ENCODE results near the gene MAEA. TPM values are rescaled to one million over a fixed set of nuclear protein-coding genes. Genes with fewer than 3 reads are reported as not detected.
"Not testable (repeated sequence)": the region's sequence is repeated elsewhere in the genome, so short reads cannot be mapped to it uniquely, and the experiment has no call there.

MAEA gene
- total and polyA plus RNA-seq, 11 donors, result 38.1 to 57.2 (median 45.1) TPM

GRCh38 chr4:1370321-1371124, 80.8 kb downstream of the MAEA start:
- TF ChIP-seq, protein P1, sequence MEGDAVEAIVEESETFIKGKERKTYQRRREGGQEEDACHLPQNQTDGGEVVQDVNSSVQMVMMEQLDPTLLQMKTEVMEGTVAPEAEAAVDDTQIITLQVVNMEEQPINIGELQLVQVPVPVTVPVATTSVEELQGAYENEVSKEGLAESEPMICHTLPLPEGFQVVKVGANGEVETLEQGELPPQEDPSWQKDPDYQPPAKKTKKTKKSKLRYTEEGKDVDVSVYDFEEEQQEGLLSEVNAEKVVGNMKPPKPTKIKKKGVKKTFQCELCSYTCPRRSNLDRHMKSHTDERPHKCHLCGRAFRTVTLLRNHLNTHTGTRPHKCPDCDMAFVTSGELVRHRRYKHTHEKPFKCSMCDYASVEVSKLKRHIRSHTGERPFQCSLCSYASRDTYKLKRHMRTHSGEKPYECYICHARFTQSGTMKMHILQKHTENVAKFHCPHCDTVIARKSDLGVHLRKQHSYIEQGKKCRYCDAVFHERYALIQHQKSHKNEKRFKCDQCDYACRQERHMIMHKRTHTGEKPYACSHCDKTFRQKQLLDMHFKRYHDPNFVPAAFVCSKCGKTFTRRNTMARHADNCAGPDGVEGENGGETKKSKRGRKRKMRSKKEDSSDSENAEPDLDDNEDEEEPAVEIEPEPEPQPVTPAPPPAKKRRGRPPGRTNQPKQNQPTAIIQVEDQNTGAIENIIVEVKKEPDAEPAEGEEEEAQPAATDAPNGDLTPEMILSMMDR (IDR thresholded peaks at IDR 0.05), result no peak
- no peak for TF ChIP-seq POLR2A (IDR thresholded peaks at IDR 0.05)
- H3K4me1 ChIP-seq, result no peaks in the 10 kb centered on the region
- ATAC-seq (no peak), DNase-seq (peak in 2 of 5 donors; percentile 15 to 52)
- 93 to 96% (median 94%) methylated on average over 26 to 29 of the region's 29 CpGs for WGBS, 4 donors
- H3K4me3 ChIP-seq, result no peak overlapping the region
- H3K9me3 ChIP-seq, result no peaks in the 10 kb centered on the region
- no peaks in the 10 kb centered on the region for H3K27me3 ChIP-seq
- intact Hi-C loops (cut with DNase I), result no loop called here
- peaks cover 0 to 59% (median 19%) of the 10 kb centered on the region in 9 donors for H3K36me3 ChIP-seq
- no peak overlapping the region for H3K27ac ChIP-seq

DNA sequence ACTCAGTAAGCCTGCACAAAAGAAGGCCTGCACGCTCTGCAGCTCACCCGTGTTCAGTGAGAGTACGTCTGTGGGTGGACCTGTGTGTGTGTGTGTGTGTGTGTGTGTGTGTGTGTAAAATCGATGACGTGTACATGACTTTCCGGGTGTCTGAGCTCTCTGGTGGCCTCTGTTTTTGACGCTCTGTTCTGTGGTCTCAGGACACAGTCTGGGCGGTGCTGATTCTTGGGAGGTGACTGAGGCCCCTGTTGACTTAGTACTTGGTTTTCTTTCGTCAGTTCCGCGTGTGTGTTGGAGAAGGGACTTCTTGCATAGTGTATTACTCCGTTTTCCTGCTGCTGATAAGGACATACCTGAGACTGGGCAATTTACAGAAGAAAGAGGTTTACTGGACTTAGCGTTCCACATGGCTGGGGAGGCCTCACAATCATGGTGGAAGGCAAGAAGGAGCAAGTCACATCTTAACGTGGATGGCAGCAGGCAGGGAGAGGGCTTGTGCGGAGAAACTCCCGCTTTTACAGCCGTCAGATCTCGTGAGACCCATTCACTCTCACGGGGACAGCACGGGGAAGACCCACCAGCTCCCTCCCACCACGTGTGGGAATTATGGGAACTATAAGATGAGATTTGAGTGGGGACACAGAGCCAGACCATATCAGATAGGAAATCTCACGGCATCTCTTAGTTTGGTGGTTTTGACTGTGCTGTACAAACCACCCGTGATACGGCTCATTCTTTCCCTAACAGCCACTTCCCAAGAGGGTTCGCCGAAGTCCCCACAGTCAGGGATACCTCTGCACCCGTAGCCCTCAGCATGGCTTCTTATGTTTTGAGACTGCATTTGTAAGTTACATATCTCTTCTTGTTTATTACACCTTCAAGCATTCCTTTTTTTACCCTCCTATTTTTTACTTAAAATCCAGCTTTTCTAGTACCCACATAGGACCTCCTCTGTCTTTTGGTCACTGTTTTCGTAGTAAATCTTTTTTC, 81.8 kb downstream of the MAEA start:
- H3K27me3 ChIP-seq, result no peaks in the 10 kb centered on the region
- H3K27ac ChIP-seq, result no peak overlapping the region
- peaks cover 0 to 59% (median 16%) of the 10 kb centered on the region in 9 donors for H3K36me3 ChIP-seq
- TF ChIP-seq POLR2A (IDR thresholded peaks at IDR 0.05), result no peak
- TF ChIP-seq, protein P1 (IDR thresholded peaks at IDR 0.05), result no peak
- WGBS, 4 donors, result 93 to 96% (median 95%) methylated on average over 27 to 28 of the region's 28 CpGs
- peak in 2 of 5 donors; percentile 7 to 18 for DNase-seq
- H3K9me3 ChIP-seq, result no peaks in the 10 kb centered on the region
- H3K4me3 ChIP-seq, result no peak overlapping the region
- no peaks in the 10 kb centered on the region for H3K4me1 ChIP-seq
- intact Hi-C loops (cut with DNase I), result no loop called here
- ATAC-seq, result no peak

DNA sequence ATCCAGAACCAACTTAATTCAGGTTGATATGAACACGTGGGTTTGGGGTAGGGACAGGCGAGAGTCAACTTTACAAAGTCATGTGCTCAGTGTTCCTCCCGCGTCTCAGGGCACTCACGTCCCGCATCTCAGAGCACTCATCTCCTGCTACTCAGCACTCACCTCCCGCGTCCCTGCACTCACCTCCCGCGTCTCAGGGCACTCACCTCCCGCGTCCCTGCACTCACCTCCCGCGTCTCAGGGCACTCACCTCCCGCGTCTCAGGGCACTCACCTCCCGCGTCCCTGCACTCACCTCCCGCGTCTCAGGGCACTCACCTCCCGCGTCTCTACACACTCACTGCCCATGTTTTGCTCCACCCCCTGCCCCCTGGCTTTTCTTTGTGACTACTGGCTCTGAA, 82.9 kb downstream of the MAEA start:
- H3K4me1 ChIP-seq, result not testable (repeated sequence)

DNA sequence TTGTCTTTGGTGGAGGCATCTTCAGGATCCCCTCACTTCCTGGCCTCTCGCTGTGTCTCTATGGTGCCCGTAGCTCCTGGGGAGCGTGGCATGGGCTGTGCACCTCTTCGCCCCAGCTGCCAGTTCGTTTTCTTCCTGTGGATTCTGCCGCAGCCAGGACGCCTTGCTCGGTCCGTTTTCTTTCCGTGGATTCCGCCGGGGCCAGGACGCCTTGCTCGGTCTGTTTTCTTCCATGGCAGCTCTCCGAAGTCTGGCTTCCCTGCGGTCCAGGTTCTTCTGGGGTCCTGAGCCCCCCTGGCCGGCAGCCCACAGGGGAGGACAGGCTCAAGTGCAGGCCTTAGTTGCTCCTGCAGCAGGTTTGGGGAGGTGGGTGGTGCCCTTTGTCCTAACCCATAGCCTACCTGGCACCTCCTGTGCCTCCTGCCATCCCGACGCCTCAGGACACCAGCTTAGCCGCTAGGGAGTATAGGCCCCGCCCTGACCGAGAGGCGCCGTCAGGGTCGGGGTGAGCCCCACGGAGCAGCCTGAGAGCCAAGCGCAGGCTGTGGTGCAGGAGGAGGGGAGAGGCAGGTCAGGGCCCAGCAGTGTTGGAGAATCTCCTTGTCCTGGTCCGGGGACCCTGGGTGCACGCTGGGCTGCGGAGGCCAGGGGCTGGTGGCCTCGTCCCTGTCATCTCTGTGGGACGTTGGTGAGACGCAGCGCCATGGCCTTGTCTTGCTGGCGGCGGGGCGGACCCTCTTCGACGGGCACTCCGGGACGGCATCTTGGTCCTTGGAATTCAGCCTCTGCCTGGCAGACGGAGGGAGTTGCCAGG, 84.4 kb downstream of the MAEA start:
- 91 to 97% (median 95%) methylated on average over 32 to 42 of the region's 42 CpGs for WGBS, 4 donors
- Histone ChIP-seq H3K36me3 (peaks cover 0 to 46% (median 16%) of the 10 kb centered on the region in 9 donors), H3K4me1 (no peaks in the 10 kb centered on the region), H3K9me3 (no peaks in the 10 kb centered on the region), H3K27me3 (no peaks in the 10 kb centered on the region), H3K4me3 (no peak overlapping the region), H3K27ac (no peak overlapping the region)
- no peak for TF ChIP-seq POLR2A (IDR thresholded peaks at IDR 0.05)
- TF ChIP-seq, protein P1 (IDR thresholded peaks at IDR 0.05), result no peak
- ATAC-seq (no peak), DNase-seq (peak in 3 of 5 donors; percentile 12 to 61 (median 24))
- intact Hi-C loops (cut with DNase I), result no loop called here

More for the DNA sequence above, 82.9 kb downstream of the MAEA start:
- ATAC-seq; H3K4me3 ChIP-seq; H3K27me3 ChIP-seq; H3K27ac ChIP-seq; H3K9me3 ChIP-seq; DNase-seq; intact Hi-C loops (cut with DNase I): not testable (repeated sequence)
- peaks cover 0 to 53% (median 16%) of the 10 kb centered on the region in 9 donors for H3K36me3 ChIP-seq
- WGBS, 4 donors, result 77 to 97% (median 83%) methylated on average over 14 to 22 of the region's 22 CpGs
